Hepatocyte (in vitro differentiated cells): ENCODE measurements around the gene DNAH11. TPM values are rescaled to one million over a fixed set of nuclear protein-coding genes. Genes with fewer than 3 reads are reported as not detected.

Experiments
- DNase-seq: peaks from one replicate; pipeline ENCODE4 v3.0.0-alpha.2; 2016; ENCODE audit warnings: low spot score
- H2AFZ ChIP-seq: fragments of 200-600 bp; sonication (generic); 2 replicates; pipeline ENCODE4 v1.6.0; 2016; ENCODE audit warnings: antibody characterized with exemption, mild to moderate bottlenecking
- H3K27ac ChIP-seq: fragments of 200-600 bp; sonication (generic); 2 replicates; pipeline ENCODE4 v1.5.1; 2016; ENCODE audit warnings: mild to moderate bottlenecking
- H3K27me3 ChIP-seq: fragments of 200-600 bp; sonication (generic); 2 replicates; pipeline ENCODE4 v1.6.1; 2016
- H3K36me3 ChIP-seq: fragments of 200-600 bp; sonication (generic); replicated peaks from 2 replicates; pipeline ENCODE4 v1.5.1; 2016; ENCODE audit warnings: low read depth; ENCODE audit not compliant: insufficient read depth
- H3K4me1 ChIP-seq: fragments of 200-600 bp; sonication (generic); 2 replicates; pipeline ENCODE4 v1.5.1; 2016; ENCODE audit warnings: mild to moderate bottlenecking, moderate library complexity; ENCODE audit not compliant: insufficient read depth
- H3K4me2 ChIP-seq: fragments of 200-600 bp; sonication (generic); 2 replicates; pipeline ENCODE4 v1.6.0; 2016
- H3K4me3 ChIP-seq: fragments of 200-600 bp; sonication (generic); 2 replicates; pipeline ENCODE4 v1.5.1; 2016; ENCODE audit warnings: mild to moderate bottlenecking
- H3K79me2 ChIP-seq: fragments of 200-600 bp; sonication (generic); 2 replicates; pipeline ENCODE4 v1.6.0; 2017; ENCODE audit warnings: mild to moderate bottlenecking
- H3K9me2 ChIP-seq: fragments of 200-600 bp; sonication (generic); replicated peaks from 2 replicates; pipeline ENCODE4 v1.6.0; 2017; ENCODE audit warnings: mild to moderate bottlenecking; ENCODE audit not compliant: insufficient read depth
- H3K9me3 ChIP-seq: fragments of 200-600 bp; sonication (generic); 2 replicates; pipeline ENCODE4 v1.5.1; 2016; ENCODE audit warnings: low read depth, mild to moderate bottlenecking
- H4K20me1 ChIP-seq: fragments of 200-600 bp; sonication (generic); 2 replicates; pipeline ENCODE4 v1.6.0; 2016; ENCODE audit warnings: mild to moderate bottlenecking; ENCODE audit not compliant: insufficient read depth, poor library complexity, severe bottlenecking
- CTCF ChIP-seq: fragments of 200-600 bp; sonication (generic); IDR thresholded peaks from 2 replicates; pipeline ENCODE4 v1.5.1; 2016; ENCODE audit warnings: antibody characterized with exemption, mild to moderate bottlenecking; ENCODE audit not compliant: poor library complexity
- EZH2 ChIP-seq: fragments of 200-600 bp; sonication (generic); IDR thresholded peaks from 2 replicates; pipeline ENCODE4 v1.6.1; 2016; ENCODE audit warnings: antibody characterized with exemption, mild to moderate bottlenecking, borderline replicate concordance
- EZH2phosphoT487 ChIP-seq: fragments of 200-600 bp; sonication (generic); IDR thresholded peaks from one replicate; pipeline ENCODE4 v1.6.1; 2018; ENCODE audit warnings: antibody characterized with exemption, mild to moderate bottlenecking, low read depth, moderate library complexity; ENCODE audit not compliant: unreplicated experiment, severe bottlenecking
- WGBS: methylation state at CpG from one replicate; pipeline ENCODE4 v1.1.6; 2016; ENCODE audit warnings: low lambda C conversion rate; ENCODE audit errors: missing lambda C conversion rate; 5-methylcytosine and 5-hydroxymethylcytosine counted together
- polyA plus RNA-seq: library from polyadenylated mRNA; unstranded; fragments of >200 nt; fragmentation: Nextera tagmentation; extraction: Ambion mirVana; gene quantifications from 2 replicates; pipeline ENCODE4 v1.2.1, GENCODE V29; 2016
- total RNA-seq: library from RNA; depleted of rRNA; stranded (reverse); fragments of >200 nt; gene quantifications from 2 replicates; pipeline ENCODE4 v1.2.3, GENCODE V29; 2014

The DNAH11 gene
- total and polyA plus RNA-seq, 2 experiments from 2014 or later = 0.43 to 1.3 TPM

- Histone ChIP-seq H3K4me2 (no peak overlapping the region), H4K20me1 (no peaks in the 10 kb centered on the region), H3K79me2 (no peaks in the 10 kb centered on the region), H3K9me2 (no peaks in the 10 kb centered on the region), H3K4me3 (no peak overlapping the region), H3K36me3 (no peaks in the 10 kb centered on the region), H3K4me1 (no peaks in the 10 kb centered on the region), H3K27me3 (peaks cover 14% of the 10 kb centered on the region), H3K27ac (no peak overlapping the region), H2AFZ (no peak overlapping the region), H3K9me3 (no peaks in the 10 kb centered on the region)
- TF ChIP-seq EZH2phosphoT487 (no peak), EZH2 (no peak), CTCF (no peak)
- 71% methylated on average over 5 of the region's 5 CpGs for WGBS
- DNase-seq = no peak
Measured at GRCh38 chr7:21768279-21768678, 225.4 kb downstream of the DNAH11 start.

- Histone ChIP-seq H3K4me2 (no peak overlapping the region), H3K27me3 (peaks cover 14% of the 10 kb centered on the region), H2AFZ (no peak overlapping the region), H4K20me1 (no peaks in the 10 kb centered on the region), H3K4me1 (no peaks in the 10 kb centered on the region), H3K9me3 (no peaks in the 10 kb centered on the region), H3K36me3 (no peaks in the 10 kb centered on the region), H3K9me2 (no peaks in the 10 kb centered on the region), H3K79me2 (no peaks in the 10 kb centered on the region), H3K27ac (no peak overlapping the region), H3K4me3 (no peak overlapping the region)
- DNase-seq = no peak
- WGBS = 64% methylated on average over 5 of the region's 5 CpGs
- TF ChIP-seq EZH2phosphoT487 = no peak
- TF ChIP-seq CTCF = no peak
- TF ChIP-seq EZH2 = no peak
Measured at GRCh38 chr7:21771266-21771665, 228.4 kb downstream of the DNAH11 start.

- Histone ChIP-seq H3K4me3 (no peak overlapping the region), H3K9me3 (no peaks in the 10 kb centered on the region), H4K20me1 (no peaks in the 10 kb centered on the region), H3K9me2 (no peaks in the 10 kb centered on the region), H3K79me2 (no peaks in the 10 kb centered on the region), H3K27me3 (peaks cover 17% of the 10 kb centered on the region), H3K36me3 (no peaks in the 10 kb centered on the region), H3K4me2 (peak overlapping the region; percentile 0), H2AFZ (no peak overlapping the region), H3K4me1 (no peaks in the 10 kb centered on the region), H3K27ac (no peak overlapping the region)
- no peak for DNase-seq
- WGBS = 14% methylated on average over 5 of the region's 5 CpGs
- TF ChIP-seq EZH2phosphoT487 (no peak), CTCF (no peak), EZH2 (no peak)
Measured at GRCh38 chr7:21771906-21772610, 229.2 kb downstream of the DNAH11 start.
